ENCODE data around the gene BBS2. TPM values are rescaled to one million over a fixed set of nuclear protein-coding genes. Genes with fewer than 3 reads are reported as not detected.

The BBS2 gene
- polyA plus RNA-seq, 4 donors = 14.3 to 32.1 (median 20.0) TPM

DNA sequence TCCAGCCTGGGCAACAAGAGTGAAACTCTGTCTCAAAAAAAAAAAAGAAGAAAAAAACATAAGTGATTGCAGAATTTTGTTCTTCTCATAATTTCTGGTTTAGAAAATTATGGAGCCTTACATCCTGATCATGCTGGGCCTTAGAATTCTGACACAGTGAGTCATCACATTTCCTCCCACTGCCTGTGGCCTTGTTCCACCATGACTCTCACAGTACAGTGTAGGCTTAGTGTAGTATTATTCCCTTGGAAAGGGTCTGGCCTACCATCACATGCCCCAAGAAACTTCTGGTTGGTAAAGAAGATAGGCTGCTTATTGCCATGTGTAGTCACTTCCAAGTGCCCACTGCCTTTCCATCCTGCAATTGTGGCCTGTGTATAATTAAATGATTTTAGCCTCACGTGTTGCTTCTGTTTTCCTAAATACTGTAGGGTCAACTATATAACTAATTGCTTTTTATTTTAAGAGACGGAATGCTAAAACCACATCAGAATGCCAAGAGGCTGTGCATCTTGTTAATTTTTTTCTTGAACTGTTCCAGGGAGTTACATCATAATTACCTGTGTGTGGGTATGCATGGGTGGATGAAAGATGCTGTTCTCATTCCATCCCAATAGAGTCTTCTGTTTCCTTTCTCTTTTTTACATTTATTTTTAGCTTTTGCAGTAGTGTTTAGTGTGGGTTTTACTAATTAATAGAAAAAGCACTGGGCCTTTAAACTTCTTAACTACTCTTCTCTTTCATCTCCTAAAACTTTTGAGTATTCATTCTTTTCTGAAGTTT lies 42.5 kb downstream of the BBS2 start:
- Histone ChIP-seq H3K9me3 (ENCODE audit: control insufficient read depth in 2 of 2, insufficient read depth in 1 of 2, low read depth in 1 of 2, low read length in 1 of 2) (no peaks in the 10 kb centered on the region), H3K36me3 (ENCODE audit: control insufficient read depth in 3 of 3, insufficient read depth in 2 of 3, low read depth in 1 of 3, low read length in 3 of 3) (peaks cover 16 to 30% (median 21%) of the 10 kb centered on the region in 3 donors), H3K27me3 (ENCODE audit: control insufficient read depth in 3 of 3, insufficient read depth in 3 of 3, low read length in 3 of 3) (no peaks in the 10 kb centered on the region), H3K4me3 (ENCODE audit: low read depth in 1 of 3, low read length in 3 of 3) (no peak overlapping the region), H3K4me1 (ENCODE audit: control insufficient read depth in 3 of 3, insufficient read depth in 2 of 3, low read depth in 1 of 3, low read length in 2 of 3) (no peaks in the 10 kb centered on the region), H3K27ac (ENCODE audit: low read depth in 1 of 3, low read length in 2 of 3) (no peak overlapping the region)
- FAIRE-seq = no peak
- DNase-seq = no peak
- WGBS, 3 donors = 88 to 95% (median 93%) methylated on average over 2 of the region's 2 CpGs

DNA sequence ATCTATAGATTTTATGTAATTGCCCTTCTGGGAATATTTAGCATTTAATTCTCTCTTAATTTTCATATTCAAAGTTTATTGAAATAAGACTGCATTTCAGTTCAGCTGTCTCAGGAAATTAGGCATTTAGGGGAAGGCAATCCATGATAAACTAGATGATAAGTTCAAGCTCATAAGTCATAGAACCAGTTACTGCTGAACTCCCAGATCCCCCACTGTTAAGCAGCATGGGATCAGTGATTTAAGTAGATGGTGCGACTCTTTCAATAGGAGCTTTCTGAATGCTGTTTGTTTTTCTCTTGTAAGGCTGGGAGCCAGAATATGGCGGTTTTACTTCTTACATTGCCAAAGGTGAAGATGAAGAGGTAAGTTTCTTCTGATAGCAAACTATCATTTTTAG lies 44.6 kb downstream of the BBS2 start:
- Histone ChIP-seq H3K4me1 (ENCODE audit: control insufficient read depth in 3 of 3, insufficient read depth in 2 of 3, low read depth in 1 of 3, low read length in 2 of 3) (no peaks in the 10 kb centered on the region), H3K27me3 (ENCODE audit: control insufficient read depth in 3 of 3, insufficient read depth in 3 of 3, low read length in 3 of 3) (no peaks in the 10 kb centered on the region), H3K9me3 (ENCODE audit: control insufficient read depth in 2 of 2, insufficient read depth in 1 of 2, low read depth in 1 of 2, low read length in 1 of 2) (no peaks in the 10 kb centered on the region), H3K36me3 (ENCODE audit: control insufficient read depth in 3 of 3, insufficient read depth in 2 of 3, low read depth in 1 of 3, low read length in 3 of 3) (peaks cover 22 to 34% (median 30%) of the 10 kb centered on the region in 3 donors), H3K27ac (ENCODE audit: low read depth in 1 of 3, low read length in 2 of 3) (no peak overlapping the region), H3K4me3 (ENCODE audit: low read depth in 1 of 3, low read length in 3 of 3) (no peak overlapping the region)
- no peak for FAIRE-seq
- no peak for DNase-seq
- WGBS, 3 donors = 92 to 100% (median 94%) methylated on average over 2 of the region's 2 CpGs

DNA sequence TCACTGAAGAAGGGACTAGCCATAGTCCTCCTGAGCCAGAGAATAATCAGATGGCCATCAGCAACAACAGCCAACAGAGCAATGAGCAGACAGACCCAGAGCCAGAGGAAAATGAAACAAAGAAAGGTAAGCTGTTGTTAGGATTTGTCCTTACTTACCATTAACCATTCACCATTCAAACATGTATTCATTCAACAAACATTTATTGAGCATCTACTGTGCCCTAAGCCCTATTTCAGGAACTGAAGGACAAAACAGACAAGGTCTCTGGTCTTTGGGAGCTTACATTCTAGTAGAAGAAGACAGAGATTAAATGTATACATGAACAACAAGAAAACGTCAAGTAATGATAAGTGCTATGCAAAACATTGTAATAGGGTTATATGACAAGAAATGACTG lies 49.2 kb downstream of the BBS2 start:
- no peak overlapping the region for H3K4me3 ChIP-seq (ENCODE audit: low read depth in 1 of 3, low read length in 3 of 3)
- H3K36me3 ChIP-seq (ENCODE audit: control insufficient read depth in 3 of 3, insufficient read depth in 2 of 3, low read depth in 1 of 3, low read length in 3 of 3) = peaks cover 27 to 35% (median 32%) of the 10 kb centered on the region in 3 donors
- 76 to 97% (median 92%) methylated on average over 1 of the region's 1 CpG for WGBS, 3 donors
- no peaks in the 10 kb centered on the region for H3K27me3 ChIP-seq (ENCODE audit: control insufficient read depth in 3 of 3, insufficient read depth in 3 of 3, low read length in 3 of 3)
- no peak for DNase-seq
- no peak overlapping the region for H3K27ac ChIP-seq (ENCODE audit: low read depth in 1 of 3, low read length in 2 of 3)
- FAIRE-seq = no peak
- no peaks in the 10 kb centered on the region for H3K9me3 ChIP-seq (ENCODE audit: control insufficient read depth in 2 of 2, insufficient read depth in 1 of 2, low read depth in 1 of 2, low read length in 1 of 2)
- H3K4me1 ChIP-seq (ENCODE audit: control insufficient read depth in 3 of 3, insufficient read depth in 2 of 3, low read depth in 1 of 3, low read length in 2 of 3) = no peaks in the 10 kb centered on the region

DNA sequence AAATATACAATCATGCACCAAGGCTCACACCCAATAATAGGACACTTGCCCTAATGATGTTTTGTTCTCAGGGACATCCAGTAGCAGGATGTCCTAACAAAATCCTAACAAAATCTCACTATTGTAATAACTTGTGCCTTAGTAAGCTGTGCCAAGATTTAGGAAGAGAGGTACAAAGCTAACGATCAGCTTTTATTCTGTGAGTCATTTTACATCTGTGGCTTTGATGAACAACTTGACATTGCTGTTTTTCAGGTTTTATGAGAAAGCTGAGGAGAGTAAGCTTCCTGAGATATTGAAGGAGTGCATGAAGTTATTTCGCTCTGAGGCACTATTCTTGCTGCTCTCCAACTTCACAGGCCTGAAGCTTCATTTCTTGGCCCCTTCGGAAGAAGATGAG lies 49.6 kb downstream of the BBS2 start:
- H3K27ac ChIP-seq (ENCODE audit: low read depth in 1 of 3, low read length in 2 of 3) = no peak overlapping the region

DNA sequence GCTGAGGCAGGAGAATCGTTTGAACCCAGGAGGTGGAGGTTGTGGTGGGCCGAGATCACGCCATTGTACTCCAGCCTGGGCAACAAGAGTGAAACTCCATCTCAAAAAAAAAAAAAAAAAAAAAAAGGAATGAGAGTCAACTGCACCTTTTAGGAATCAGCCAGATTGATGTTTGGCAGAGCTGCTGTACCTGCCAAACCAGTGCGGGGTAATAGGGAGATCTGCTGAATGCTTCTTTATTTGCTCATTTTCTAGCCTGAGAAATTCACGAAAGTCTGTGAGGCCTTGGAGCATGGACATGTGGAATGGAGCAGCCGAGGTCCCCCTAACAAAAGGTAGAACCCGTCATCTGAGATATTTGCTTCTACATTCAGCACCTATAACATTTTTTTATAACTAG lies 50.1 kb downstream of the BBS2 start:
- WGBS, 3 donors = 93 to 97% (median 94%) methylated on average over 7 of the region's 7 CpGs
- peaks cover 25 to 41% (median 29%) of the 10 kb centered on the region in 3 donors for H3K36me3 ChIP-seq (ENCODE audit: control insufficient read depth in 3 of 3, insufficient read depth in 2 of 3, low read depth in 1 of 3, low read length in 3 of 3)

More for the DNA sequence above, 49.6 kb downstream of the BBS2 start:
- DNase-seq = no peak
- no peaks in the 10 kb centered on the region for H3K9me3 ChIP-seq (ENCODE audit: control insufficient read depth in 2 of 2, insufficient read depth in 1 of 2, low read depth in 1 of 2, low read length in 1 of 2)
- H3K36me3 ChIP-seq (ENCODE audit: control insufficient read depth in 3 of 3, insufficient read depth in 2 of 3, low read depth in 1 of 3, low read length in 3 of 3) = peaks cover 27 to 37% (median 32%) of the 10 kb centered on the region in 3 donors
- 88 to 91% (median 91%) methylated on average over 3 of the region's 3 CpGs for WGBS, 3 donors
- H3K4me1 ChIP-seq (ENCODE audit: control insufficient read depth in 3 of 3, insufficient read depth in 2 of 3, low read depth in 1 of 3, low read length in 2 of 3) = no peaks in the 10 kb centered on the region
- no peak overlapping the region for H3K4me3 ChIP-seq (ENCODE audit: low read depth in 1 of 3, low read length in 3 of 3)
- H3K27me3 ChIP-seq (ENCODE audit: control insufficient read depth in 3 of 3, insufficient read depth in 3 of 3, low read length in 3 of 3) = no peaks in the 10 kb centered on the region
- no peak for FAIRE-seq

DNA sequence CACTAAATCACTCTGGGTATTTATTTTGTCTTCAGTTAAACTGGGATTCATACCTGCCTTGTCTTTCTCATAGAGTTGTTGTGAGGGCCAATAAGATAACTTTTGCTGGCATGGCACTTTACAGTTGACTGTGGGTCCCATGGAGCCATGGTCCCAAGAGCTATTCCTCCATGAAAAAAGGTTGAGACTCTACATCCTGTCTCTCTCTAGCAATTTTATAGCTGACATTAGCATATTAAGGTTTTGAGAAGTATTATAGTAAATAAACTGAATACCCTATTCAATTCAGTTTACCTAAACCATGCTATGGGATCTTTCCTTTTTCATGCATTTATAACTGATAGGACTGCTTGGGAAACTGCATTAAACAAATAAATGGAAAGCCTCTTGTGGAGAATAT lies 51.0 kb downstream of the BBS2 start:
- FAIRE-seq = no peak

More for the DNA sequence above, 50.1 kb downstream of the BBS2 start:
- H3K27ac ChIP-seq (ENCODE audit: low read depth in 1 of 3, low read length in 2 of 3) = no peak overlapping the region
- no peaks in the 10 kb centered on the region for H3K4me1 ChIP-seq (ENCODE audit: control insufficient read depth in 3 of 3, insufficient read depth in 2 of 3, low read depth in 1 of 3, low read length in 2 of 3)
- FAIRE-seq (no peak), DNase-seq (no peak)
- H3K4me3 ChIP-seq (ENCODE audit: low read depth in 1 of 3, low read length in 3 of 3) = no peak overlapping the region
- no peaks in the 10 kb centered on the region for H3K9me3 ChIP-seq (ENCODE audit: control insufficient read depth in 2 of 2, insufficient read depth in 1 of 2, low read depth in 1 of 2, low read length in 1 of 2)
- H3K27me3 ChIP-seq (ENCODE audit: control insufficient read depth in 3 of 3, insufficient read depth in 3 of 3, low read length in 3 of 3) = no peaks in the 10 kb centered on the region

DNA sequence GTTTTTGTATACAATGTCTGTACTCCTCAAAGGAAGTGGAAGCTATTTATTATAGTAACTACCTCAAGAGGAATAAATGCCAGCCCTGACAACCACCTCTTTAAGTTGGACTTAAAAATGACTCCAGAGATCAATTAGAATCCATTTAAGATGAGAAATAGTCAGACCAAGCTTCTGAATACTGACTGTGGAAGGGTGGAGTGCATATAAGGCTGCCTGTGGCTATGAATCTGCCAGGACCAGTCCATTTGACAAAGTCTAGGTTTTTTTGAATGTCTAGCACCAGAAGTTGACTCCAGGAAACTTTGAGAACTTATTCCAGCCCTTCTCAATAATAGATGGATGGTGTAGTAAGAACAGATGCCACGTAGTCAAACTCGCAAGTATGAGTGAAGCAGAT lies 53.5 kb downstream of the BBS2 start:
- FAIRE-seq = no peak
- peaks cover 20 to 28% (median 20%) of the 10 kb centered on the region in 3 donors for H3K36me3 ChIP-seq (ENCODE audit: control insufficient read depth in 3 of 3, insufficient read depth in 2 of 3, low read depth in 1 of 3, low read length in 3 of 3)

More for the DNA sequence above, 51.0 kb downstream of the BBS2 start:
- Histone ChIP-seq H3K9me3 (ENCODE audit: control insufficient read depth in 2 of 2, insufficient read depth in 1 of 2, low read depth in 1 of 2, low read length in 1 of 2) (no peaks in the 10 kb centered on the region), H3K4me3 (ENCODE audit: low read depth in 1 of 3, low read length in 3 of 3) (no peak overlapping the region), H3K4me1 (ENCODE audit: control insufficient read depth in 3 of 3, insufficient read depth in 2 of 3, low read depth in 1 of 3, low read length in 2 of 3) (no peaks in the 10 kb centered on the region), H3K27me3 (ENCODE audit: control insufficient read depth in 3 of 3, insufficient read depth in 3 of 3, low read length in 3 of 3) (no peaks in the 10 kb centered on the region), H3K27ac (ENCODE audit: low read depth in 1 of 3, low read length in 2 of 3) (no peak overlapping the region), H3K36me3 (ENCODE audit: control insufficient read depth in 3 of 3, insufficient read depth in 2 of 3, low read depth in 1 of 3, low read length in 3 of 3) (peaks cover 22 to 35% (median 29%) of the 10 kb centered on the region in 3 donors)
- no peak for DNase-seq

DNA sequence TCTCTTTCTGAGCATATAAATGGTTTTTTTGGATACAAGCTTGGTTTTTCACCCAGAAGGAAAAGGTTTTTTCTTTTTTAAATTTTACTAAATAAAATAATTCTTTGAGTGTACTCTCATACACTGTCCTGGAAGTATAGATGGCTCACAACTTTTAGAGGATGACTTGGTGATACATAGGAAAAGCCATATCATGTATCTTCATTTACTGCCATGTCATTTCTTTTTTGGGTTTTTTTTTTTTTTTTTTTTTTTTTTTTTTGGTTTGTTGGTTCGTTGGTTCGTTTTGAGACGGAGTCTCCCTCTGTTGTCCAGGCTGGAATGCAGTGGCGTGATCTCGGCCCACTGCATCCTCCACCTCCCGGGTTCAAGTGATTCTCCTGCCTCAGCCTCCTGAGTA lies 56.7 kb downstream of the BBS2 start:
- Histone ChIP-seq H3K9me3 (ENCODE audit: control insufficient read depth in 2 of 2, insufficient read depth in 1 of 2, low read depth in 1 of 2, low read length in 1 of 2) (no peaks in the 10 kb centered on the region), H3K27ac (ENCODE audit: low read depth in 1 of 3, low read length in 2 of 3) (no peak overlapping the region), H3K27me3 (ENCODE audit: control insufficient read depth in 3 of 3, insufficient read depth in 3 of 3, low read length in 3 of 3) (no peaks in the 10 kb centered on the region), H3K36me3 (ENCODE audit: control insufficient read depth in 3 of 3, insufficient read depth in 2 of 3, low read depth in 1 of 3, low read length in 3 of 3) (peaks cover 11 to 18% (median 16%) of the 10 kb centered on the region in 3 donors), H3K4me3 (ENCODE audit: low read depth in 1 of 3, low read length in 3 of 3) (no peak overlapping the region), H3K4me1 (ENCODE audit: control insufficient read depth in 3 of 3, insufficient read depth in 2 of 3, low read depth in 1 of 3, low read length in 2 of 3) (no peaks in the 10 kb centered on the region)
- no peak for DNase-seq
- no peak for FAIRE-seq
- WGBS, 3 donors = 94 to 99% (median 96%) methylated on average over 6 of the region's 6 CpGs

More for the DNA sequence above, 53.5 kb downstream of the BBS2 start:
- WGBS, 3 donors = 96 to 98% (median 96%) methylated on average over 2 of the region's 2 CpGs
- no peak overlapping the region for H3K4me3 ChIP-seq (ENCODE audit: low read depth in 1 of 3, low read length in 3 of 3)
- H3K9me3 ChIP-seq (ENCODE audit: control insufficient read depth in 2 of 2, insufficient read depth in 1 of 2, low read depth in 1 of 2, low read length in 1 of 2) = no peaks in the 10 kb centered on the region
- no peak for DNase-seq
- no peak overlapping the region for H3K27ac ChIP-seq (ENCODE audit: low read depth in 1 of 3, low read length in 2 of 3)
- no peaks in the 10 kb centered on the region for H3K27me3 ChIP-seq (ENCODE audit: control insufficient read depth in 3 of 3, insufficient read depth in 3 of 3, low read length in 3 of 3)
- H3K4me1 ChIP-seq (ENCODE audit: control insufficient read depth in 3 of 3, insufficient read depth in 2 of 3, low read depth in 1 of 3, low read length in 2 of 3) = no peaks in the 10 kb centered on the region
